Measurements from ENCODE around the gene PLA2G4D. TPM values are rescaled to one million over a fixed set of nuclear protein-coding genes. Genes with fewer than 3 reads are reported as not detected.

Gene PLA2G4D
- total RNA-seq, 1 experiment from 2014 or later, result 0.03 TPM

GRCh38 chr15:42056934-42057798 lies 37.2 kb downstream of the PLA2G4D start:
- DNase-seq (ENCODE audit: low spot score), result peak; percentile 98

GRCh38 chr15:42053914-42054313 lies 40.4 kb downstream of the PLA2G4D start:
- no peak for DNase-seq (ENCODE audit: low spot score)

GRCh38 chr15:42053010-42053409 lies 41.4 kb downstream of the PLA2G4D start:
- DNase-seq (ENCODE audit: low spot score), result no peak

DNA sequence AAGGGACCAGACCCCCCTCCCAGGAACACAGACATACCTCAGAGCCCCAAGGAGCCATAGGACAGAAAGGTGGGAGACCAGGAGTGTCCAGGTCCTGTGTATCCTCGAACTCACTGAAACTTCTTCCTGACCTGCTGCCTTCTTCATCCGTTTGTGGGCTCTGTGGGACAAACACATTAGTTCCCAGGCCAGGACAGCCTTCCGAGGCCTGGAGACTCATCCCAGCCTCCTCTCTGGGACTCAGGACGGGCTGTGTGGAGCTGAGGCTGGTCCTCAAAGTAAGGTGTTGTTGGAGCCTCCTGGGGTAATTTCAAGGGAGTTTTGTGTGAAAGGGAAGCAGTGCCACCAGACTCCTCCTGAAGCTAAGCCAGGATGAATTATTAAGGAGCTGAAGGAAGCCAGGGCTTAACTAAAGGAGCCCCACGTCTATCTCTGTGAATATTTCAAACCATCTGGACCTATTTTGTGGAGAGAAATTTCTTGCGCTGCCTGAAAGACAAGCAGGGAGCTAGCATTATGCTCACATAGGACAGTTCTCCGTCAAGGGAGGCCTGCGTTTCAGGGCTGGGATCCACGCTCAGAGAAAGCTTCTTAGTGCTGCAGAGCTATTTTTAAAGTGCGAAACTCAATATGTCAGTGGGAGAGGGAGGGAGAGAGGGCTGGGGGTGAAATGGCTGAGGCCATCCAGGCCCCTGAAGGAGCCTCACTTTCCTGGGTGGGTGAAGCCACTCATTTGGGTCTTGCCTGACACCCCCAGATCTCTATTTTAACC lies 43.7 kb downstream of the PLA2G4D start:
- no peak for DNase-seq (ENCODE audit: low spot score)

GRCh38 chr15:42048821-42049200 lies 45.6 kb downstream of the PLA2G4D start:
- DNase-seq (ENCODE audit: low spot score), result no peak

GRCh38 chr15:42048080-42048820 lies 46.1 kb downstream of the PLA2G4D start:
- no peak for DNase-seq (ENCODE audit: low spot score)

- DNase-seq (ENCODE audit: low spot score), result peak; percentile 83
Observed at GRCh38 chr15:42046597-42046996, 47.8 kb downstream of the PLA2G4D start.

- no peak for DNase-seq (ENCODE audit: low spot score)
Observed at GRCh38 chr15:42045211-42045615, 49.1 kb downstream of the PLA2G4D start.

DNA sequence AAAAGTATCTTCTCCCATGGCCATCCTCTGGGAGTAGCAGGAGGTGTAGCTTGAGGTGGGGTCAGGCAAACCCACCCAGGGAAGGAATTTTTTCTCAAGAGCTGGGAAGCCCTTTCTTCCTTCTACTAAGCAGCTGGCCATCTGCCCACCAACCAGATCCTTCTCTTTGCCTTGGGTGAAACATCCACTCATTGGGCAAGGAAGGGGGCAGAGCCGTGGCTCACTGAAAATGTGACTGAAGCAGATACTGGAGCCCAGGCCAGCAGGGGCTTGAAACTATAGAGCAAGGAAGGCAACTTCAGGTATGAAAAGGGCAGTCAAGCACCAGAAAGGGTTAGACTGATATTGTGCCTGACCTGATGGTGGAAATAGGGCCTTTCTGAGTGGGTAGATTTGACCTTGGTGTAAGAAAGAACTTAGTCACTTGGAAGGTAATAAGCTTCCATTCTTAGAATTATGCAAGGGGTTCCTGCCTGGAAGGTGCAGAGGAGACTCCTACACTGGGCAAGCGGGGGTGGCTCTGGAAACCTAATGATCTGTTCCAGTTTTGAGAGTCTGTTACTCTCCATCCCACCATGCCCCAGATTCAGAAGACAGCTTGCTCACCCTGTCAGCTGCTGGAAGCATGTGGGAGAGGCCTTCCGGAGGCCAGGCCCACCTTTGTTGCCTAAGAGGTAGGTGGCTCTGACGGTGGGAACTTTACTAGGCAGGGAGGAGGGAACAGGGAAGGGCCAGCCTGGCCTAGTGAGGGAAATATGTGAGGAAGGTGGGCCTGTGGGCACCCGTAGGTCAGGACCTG lies 51.6 kb downstream of the PLA2G4D start:
- peak; percentile 67 for DNase-seq (ENCODE audit: low spot score)

GRCh38 chr15:42038401-42038800 lies 56.0 kb downstream of the PLA2G4D start:
- DNase-seq (ENCODE audit: low spot score), result no peak

DNA sequence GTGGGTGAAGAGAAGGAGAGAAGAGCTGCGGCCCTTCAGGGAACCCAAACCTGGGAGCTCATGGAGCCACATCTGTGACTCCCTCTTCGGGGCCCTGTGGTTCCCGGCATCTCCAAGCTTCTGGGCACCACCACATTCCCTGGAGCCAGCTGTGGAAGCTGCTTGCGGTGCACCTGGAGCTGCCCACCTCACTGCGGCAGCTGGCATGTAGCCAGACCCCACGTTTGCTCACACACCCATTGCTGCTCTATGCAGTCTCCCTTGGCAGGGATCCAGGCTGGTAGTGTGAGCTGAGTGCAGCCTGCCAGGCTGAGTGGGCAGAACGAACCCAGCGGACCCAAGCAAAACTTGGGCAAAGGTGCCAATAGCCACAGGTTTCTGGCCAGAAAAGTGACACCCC lies 56.7 kb downstream of the PLA2G4D start:
- peak; percentile 91 for DNase-seq (ENCODE audit: low spot score)

- no peak for DNase-seq (ENCODE audit: low spot score)
Observed at GRCh38 chr15:42036966-42037365, 57.4 kb downstream of the PLA2G4D start.

DNA sequence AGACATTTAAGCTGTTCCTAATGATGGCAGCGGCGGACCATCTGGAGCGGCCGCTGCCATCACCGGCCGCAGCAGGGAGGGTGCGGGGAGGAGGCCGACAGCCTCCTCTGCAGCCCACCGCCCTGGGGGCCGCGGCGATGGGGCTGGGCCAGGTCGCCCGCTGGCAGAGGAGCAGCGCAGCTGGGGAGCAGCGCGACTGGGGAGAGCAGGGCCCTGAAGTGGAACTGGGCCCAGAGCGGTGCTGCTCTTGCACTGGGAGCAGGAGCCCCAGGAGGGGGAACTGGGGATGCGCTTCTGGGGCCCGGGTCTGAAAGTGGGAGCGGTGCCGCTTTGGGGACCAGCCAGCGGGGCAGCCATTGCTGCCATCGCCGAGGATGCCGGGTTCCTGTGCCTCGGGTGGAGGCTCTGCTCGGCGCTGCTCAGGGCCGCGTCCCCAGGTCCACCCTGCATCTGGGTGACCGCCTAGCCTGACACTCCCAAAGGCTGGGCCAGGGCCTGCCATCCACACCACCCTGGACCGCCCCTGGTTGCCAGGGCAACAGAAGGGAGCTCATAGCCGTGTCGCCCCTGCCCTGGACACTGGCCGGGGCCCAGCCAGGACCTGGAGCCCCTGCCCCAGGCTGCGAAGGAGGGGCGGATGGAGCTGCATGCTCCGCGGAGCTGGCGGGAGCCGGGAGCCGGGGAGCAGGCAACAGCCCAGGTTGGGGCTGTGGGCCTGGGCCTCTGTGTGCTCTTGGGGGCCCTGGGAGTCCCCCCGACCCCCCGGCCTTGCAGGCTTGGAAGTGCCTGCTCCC lies 58.1 kb downstream of the PLA2G4D start:
- no peak for DNase-seq (ENCODE audit: low spot score)

GRCh38 chr15:42035435-42035761 lies 59.0 kb downstream of the PLA2G4D start:
- no peak for DNase-seq (ENCODE audit: low spot score)

- DNase-seq (ENCODE audit: low spot score), result no peak
Observed at GRCh38 chr15:42034628-42035434, 59.5 kb downstream of the PLA2G4D start.

DNA sequence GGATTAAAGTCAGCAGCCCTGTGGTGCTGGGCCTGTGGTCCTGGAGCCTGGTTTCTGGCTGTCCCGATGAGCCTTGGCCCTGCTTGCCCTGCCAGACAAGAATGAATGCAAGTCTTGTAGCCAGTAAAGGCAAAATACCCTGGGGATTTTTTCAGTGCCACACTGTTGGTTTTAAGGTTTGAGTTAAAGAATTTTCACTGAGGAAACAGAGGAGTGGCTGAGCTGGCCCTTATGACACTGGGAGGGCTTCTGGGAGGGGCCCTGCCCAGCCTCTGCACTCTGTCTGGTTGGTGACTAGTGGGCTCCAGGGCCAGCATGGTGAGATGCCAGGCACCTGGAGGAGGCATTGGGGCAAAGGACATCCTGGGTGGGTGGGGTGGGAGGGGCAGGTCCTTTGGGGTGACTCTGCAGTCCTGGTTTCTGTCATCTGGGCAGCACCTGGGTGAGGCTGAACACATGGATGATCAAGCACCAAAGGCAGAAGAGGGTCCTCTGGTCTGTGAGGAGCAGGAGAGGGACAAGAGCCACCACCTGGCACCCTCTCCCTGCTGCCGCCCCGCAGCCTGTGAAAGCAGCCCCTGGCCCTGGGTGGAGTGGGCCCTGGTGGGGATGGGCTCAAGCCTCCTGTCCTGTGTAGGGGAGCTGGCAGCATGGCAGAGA lies 61.0 kb downstream of the PLA2G4D start:
- DNase-seq (ENCODE audit: low spot score), result peak; percentile 27

DNA sequence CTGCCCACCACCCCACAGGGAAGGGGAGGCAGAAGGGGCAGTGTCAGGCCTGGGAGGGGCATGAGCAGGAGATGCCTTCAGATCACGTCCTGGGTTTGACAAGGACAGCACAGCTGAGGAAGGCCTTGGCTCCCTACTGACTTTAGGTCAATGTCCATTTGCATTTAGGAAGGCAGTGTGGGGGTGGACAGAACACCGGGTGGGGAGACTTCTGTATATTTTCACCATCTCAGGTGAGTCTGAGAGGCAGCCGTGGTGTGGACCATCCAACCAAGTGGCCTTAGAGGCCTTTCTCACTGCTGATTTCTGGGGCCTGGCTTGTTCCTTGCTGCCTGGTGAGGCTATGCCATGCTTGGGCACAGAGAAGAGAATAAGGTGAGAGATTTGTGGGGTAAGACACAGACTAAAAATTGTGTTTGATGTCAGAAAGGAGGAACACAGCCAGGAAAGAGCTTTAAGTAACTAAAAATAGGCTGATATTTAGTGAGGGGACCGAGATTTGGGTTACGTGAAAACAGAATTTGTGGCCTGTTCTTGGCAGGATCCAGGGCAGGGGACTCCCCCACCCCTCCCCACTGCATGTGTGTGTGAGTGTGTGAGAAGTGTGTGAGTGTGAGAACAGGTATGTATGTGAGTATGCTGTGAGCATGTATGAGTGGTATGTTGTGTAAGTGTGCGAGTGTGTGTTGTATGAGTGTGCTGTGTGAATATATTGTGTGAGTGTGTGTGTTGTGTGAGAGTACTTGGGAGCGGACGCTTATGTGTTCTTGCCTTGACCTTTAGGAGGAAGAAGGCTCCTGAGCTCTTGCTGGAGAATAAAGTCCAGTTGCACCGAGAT lies 61.8 kb downstream of the PLA2G4D start:
- DNase-seq (ENCODE audit: low spot score), result no peak

- no peak for DNase-seq (ENCODE audit: low spot score)
Observed at GRCh38 chr15:42031198-42031915, 63.0 kb downstream of the PLA2G4D start.

All from HT-29 (cell line).